WTC11 (cell line): Measurements from ENCODE around the gene MDH1. TPM values are rescaled to one million over a fixed set of nuclear protein-coding genes. Genes with fewer than 3 reads are reported as not detected.

ENCODE experiments used
- ATAC-seq: fragments of 200-7000 bp; cut with Tn5 transposase; 2 replicates; pipeline ENCODE4 v1.10.0; 2021; ENCODE audit warnings: mild to moderate bottlenecking, moderate library complexity
- CTCF ChIA-PET: fragments of 300-600 bp; sonication (Branson Sonifier 250); formaldehyde crosslinking; loops from one replicate; lab custom pipeline; 2021; ENCODE audit warnings: antibody characterized with exemption; lab: Charles Lee
- POLR2A ChIA-PET: fragments of 350-600 bp; sonication (Branson Sonifier 250); formaldehyde crosslinking; loops from one replicate; lab custom pipeline; 2021; ENCODE audit warnings: antibody characterized with exemption; lab: Charles Lee
- DNase-seq: peaks from one replicate; pipeline ENCODE4 v3.0.0; 2021; ENCODE audit warnings: low spot score
- H3K27ac Mint-ChIP-seq: 2 replicates; pipeline ENCODE4 v1.8.0; 2021; ENCODE audit warnings: mixed read lengths
- H3K27me3 Mint-ChIP-seq: 2 replicates; pipeline ENCODE4 v1.8.0; 2021; ENCODE audit warnings: low read depth, mild to moderate bottlenecking, moderate library complexity, mixed read lengths
- H3K36me3 Mint-ChIP-seq: 2 replicates; pipeline ENCODE4 v1.8.0; 2021; ENCODE audit warnings: mixed read lengths
- H3K4me1 Mint-ChIP-seq: 2 replicates; pipeline ENCODE4 v1.8.0; 2022; ENCODE audit warnings: mixed read lengths
- H3K4me3 Mint-ChIP-seq: 2 replicates; pipeline ENCODE4 v1.8.0; 2021; ENCODE audit warnings: mild to moderate bottlenecking, moderate library complexity, mixed read lengths
- H3K9me3 Mint-ChIP-seq: 2 replicates; pipeline ENCODE4 v1.8.0; 2021; ENCODE audit warnings: mixed read lengths
- ATF1 ChIP-seq: sonication (generic); formaldehyde crosslinking; IDR thresholded peaks from 2 replicates; pipeline ENCODE4 v1.8.1; 2023; ENCODE audit warnings: mild to moderate bottlenecking, moderate library complexity, missing genetic modification reagents
- CDX4 ChIP-seq: fragments of 250-450 bp; sonication (Bioruptor Pico); IDR thresholded peaks from 2 replicates; pipeline ENCODE4 v1.9.0; 2021; ENCODE audit warnings: moderate library complexity, mild to moderate bottlenecking, inconsistent platforms, borderline replicate concordance
- CREM ChIP-seq: sonication (generic); formaldehyde crosslinking; IDR thresholded peaks from 2 replicates; pipeline ENCODE4 v1.8.1; 2022; ENCODE audit warnings: mild to moderate bottlenecking, missing genetic modification reagents, moderate library complexity
- CTCF ChIP-seq: fragments of 200-600 bp; IDR thresholded peaks from 2 replicates; pipeline ENCODE4 v1.8.0; 2022; ENCODE audit warnings: antibody characterized with exemption
- ERG ChIP-seq: fragments of 250-450 bp; sonication (Bioruptor Pico); IDR thresholded peaks from 2 replicates; pipeline ENCODE4 v1.8.0; 2021; ENCODE audit warnings: mild to moderate bottlenecking
- FOXP4 ChIP-seq: sonication (generic); formaldehyde crosslinking; IDR thresholded peaks from 2 replicates; pipeline ENCODE4 v1.8.0; 2022; ENCODE audit warnings: mild to moderate bottlenecking, missing genetic modification reagents
- GRHL2 ChIP-seq: fragments of 250-450 bp; sonication (Bioruptor Pico); IDR thresholded peaks from 2 replicates; pipeline ENCODE4 v1.8.0; 2022; ENCODE audit warnings: mild to moderate bottlenecking, moderate library complexity; ENCODE audit not compliant: insufficient replicate concordance, severe bottlenecking
- HMGA2 ChIP-seq: fragments of 250-450 bp; sonication (Bioruptor Pico); IDR thresholded peaks from 2 replicates; pipeline ENCODE4 v1.4.0; 2021; ENCODE audit warnings: mild to moderate bottlenecking, moderate library complexity
- IRF2 ChIP-seq: sonication (generic); formaldehyde crosslinking; IDR thresholded peaks from 2 replicates; pipeline ENCODE4 v1.8.0; 2022; ENCODE audit warnings: low read depth, missing genetic modification reagents, borderline replicate concordance
- NFE2L1 ChIP-seq: sonication (generic); formaldehyde crosslinking; IDR thresholded peaks from 2 replicates; pipeline ENCODE4 v1.8.1; 2023; ENCODE audit warnings: missing genetic modification reagents
- PRRX2 ChIP-seq: fragments of 250-450 bp; sonication (Bioruptor Pico); IDR thresholded peaks from 2 replicates; pipeline ENCODE4 v1.8.0; 2021; ENCODE audit warnings: mild to moderate bottlenecking
- SMAD4 ChIP-seq: sonication (generic); formaldehyde crosslinking; IDR thresholded peaks from 2 replicates; pipeline ENCODE4 v1.8.0; 2022; ENCODE audit warnings: mild to moderate bottlenecking, missing genetic modification reagents
- TCF7 ChIP-seq: sonication (generic); formaldehyde crosslinking; IDR thresholded peaks from 2 replicates; pipeline ENCODE4 v1.8.0; 2022; ENCODE audit warnings: mild to moderate bottlenecking, low read depth, missing genetic modification reagents, moderate library complexity
- TEAD1 ChIP-seq: sonication (generic); formaldehyde crosslinking; IDR thresholded peaks from 2 replicates; pipeline ENCODE4 v1.8.0; 2022; ENCODE audit warnings: mild to moderate bottlenecking, missing genetic modification reagents
- ZMAT4 ChIP-seq: fragments of 250-450 bp; sonication (Bioruptor Pico); IDR thresholded peaks from 2 replicates; pipeline ENCODE4 v1.9.0; 2021; ENCODE audit warnings: mild to moderate bottlenecking
- ZNF138 ChIP-seq: sonication (generic); formaldehyde crosslinking; conservative IDR thresholded peaks from 2 replicates; pipeline ENCODE4 v1.8.1; 2022; ENCODE audit warnings: mild to moderate bottlenecking, moderate library complexity, missing genetic modification reagents
- ZNF396 ChIP-seq: fragments of 250-450 bp; sonication (Bioruptor Pico); IDR thresholded peaks from 2 replicates; pipeline ENCODE4 v1.8.0; 2021; ENCODE audit warnings: mild to moderate bottlenecking, moderate library complexity, borderline replicate concordance
- ZNF416 ChIP-seq: fragments of 250-450 bp; sonication (Bioruptor Pico); IDR thresholded peaks from 2 replicates; pipeline ENCODE4 v1.9.0; 2021; ENCODE audit warnings: mild to moderate bottlenecking, inconsistent platforms
- ZNF671 ChIP-seq: fragments of 250-450 bp; sonication (Bioruptor Pico); IDR thresholded peaks from 2 replicates; pipeline ENCODE4 v1.8.0; 2021; ENCODE audit warnings: mild to moderate bottlenecking
- ZSCAN18 ChIP-seq: fragments of 250-450 bp; sonication (Bioruptor Pico); IDR thresholded peaks from 2 replicates; pipeline ENCODE4 v2.1.2; 2022; ENCODE audit warnings: mild to moderate bottlenecking, moderate library complexity
- total RNA-seq: library from RNA; stranded (reverse); gene quantifications from 3 replicates; pipeline ENCODE4 v1.2.3, GENCODE V29; 2021
- TF ChIP-seq, protein P1 (sequence below): sonication (generic); formaldehyde crosslinking; IDR thresholded peaks from 2 replicates; pipeline ENCODE4 v1.8.0; 2022; ENCODE audit warnings: mild to moderate bottlenecking, missing genetic modification reagents

MDH1 gene
- total RNA-seq, 1 experiment from 2014 or later, result 259 TPM

DNA sequence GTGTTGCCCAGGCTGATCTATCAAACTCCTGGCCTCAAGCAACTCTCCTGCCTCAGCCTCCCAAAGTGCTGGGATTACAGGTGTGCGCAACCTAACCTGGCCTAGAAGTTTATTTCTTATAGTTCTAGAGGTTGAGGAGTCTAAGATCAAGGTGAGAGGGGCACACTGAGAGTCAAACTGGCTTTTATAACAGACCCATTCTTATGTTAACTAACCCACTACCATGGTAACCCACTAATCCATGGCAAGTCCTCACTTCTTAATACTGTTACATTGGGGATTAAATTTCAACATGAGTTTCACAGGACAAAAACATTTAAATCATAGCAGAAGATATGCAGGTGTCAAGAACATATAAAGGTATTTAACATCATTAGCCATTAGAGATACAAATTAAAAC lies 50.6 kb downstream of the MDH1 start:
- TF ChIP-seq, protein P1, sequence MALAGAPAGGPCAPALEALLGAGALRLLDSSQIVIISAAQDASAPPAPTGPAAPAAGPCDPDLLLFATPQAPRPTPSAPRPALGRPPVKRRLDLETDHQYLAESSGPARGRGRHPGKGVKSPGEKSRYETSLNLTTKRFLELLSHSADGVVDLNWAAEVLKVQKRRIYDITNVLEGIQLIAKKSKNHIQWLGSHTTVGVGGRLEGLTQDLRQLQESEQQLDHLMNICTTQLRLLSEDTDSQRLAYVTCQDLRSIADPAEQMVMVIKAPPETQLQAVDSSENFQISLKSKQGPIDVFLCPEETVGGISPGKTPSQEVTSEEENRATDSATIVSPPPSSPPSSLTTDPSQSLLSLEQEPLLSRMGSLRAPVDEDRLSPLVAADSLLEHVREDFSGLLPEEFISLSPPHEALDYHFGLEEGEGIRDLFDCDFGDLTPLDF (CRISPR knock-in tag), result no peak
- TF ChIP-seq PRRX2 (no peak), NFE2L1 (CRISPR knock-in tag) (no peak), ZNF138 (CRISPR knock-in tag) (no peak)
- no peak for DNase-seq
- ChIA-PET CTCF (no interaction called here), POLR2A (no interaction called here)
- Mint-ChIP-seq H3K27ac (peak overlapping the region; percentile 25; the same call in 1 of the 2 replicates), H3K36me3 (peaks cover 9% of the 10 kb centered on the region; the same call in 1 of the 2 replicates), H3K27me3 (no peaks in the 10 kb centered on the region), H3K4me3 (no peak overlapping the region), H3K4me1 (peaks cover 13% of the 10 kb centered on the region), H3K9me3 (peaks cover 29% of the 10 kb centered on the region)
- peak; percentile 97 for ATAC-seq

DNA sequence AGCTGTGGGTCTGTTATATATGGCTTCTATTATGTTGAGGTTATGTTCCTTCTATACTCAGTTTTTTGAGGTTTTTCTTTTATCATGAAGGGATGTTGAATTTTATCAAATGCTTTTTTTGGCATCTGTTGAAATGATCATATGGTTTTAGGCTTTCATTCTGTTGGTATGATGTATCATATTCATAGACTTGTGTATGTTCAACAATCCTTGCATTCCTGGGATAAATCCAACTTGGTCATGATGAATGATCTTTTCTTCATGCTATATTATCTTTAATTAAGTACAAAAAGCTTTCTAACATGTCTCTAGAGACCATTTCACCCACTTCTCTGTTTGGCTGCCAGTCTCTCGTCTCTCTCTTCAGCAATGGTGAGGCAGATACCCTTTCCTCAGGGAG lies 54.2 kb downstream of the MDH1 start:
- CTCF ChIA-PET, result no interaction called here

More for the DNA sequence above, 54.2 kb downstream of the MDH1 start:
- H3K27ac Mint-ChIP-seq, result no peak overlapping the region
- H3K4me3 Mint-ChIP-seq, result no peak overlapping the region
- POLR2A ChIA-PET, result no interaction called here
- TF ChIP-seq HMGA2 (CRISPR knock-in tag) (no peak), ZNF416 (CRISPR knock-in tag) (no peak), CTCF (no peak), TEAD1 (CRISPR knock-in tag) (no peak), ZMAT4 (CRISPR knock-in tag) (no peak), GRHL2 (CRISPR knock-in tag) (no peak), CDX4 (CRISPR knock-in tag) (no peak), CREM (CRISPR knock-in tag) (no peak), SMAD4 (CRISPR knock-in tag) (no peak), IRF2 (CRISPR knock-in tag) (no peak), ATF1 (CRISPR knock-in tag) (no peak), ERG (no peak), TCF7 (CRISPR knock-in tag) (no peak), ZSCAN18 (no peak), ZNF396 (no peak), FOXP4 (CRISPR knock-in tag) (no peak), ZNF671 (CRISPR knock-in tag) (no peak)
- TF ChIP-seq, protein P1 (CRISPR knock-in tag), result no peak
- ATAC-seq (no peak), DNase-seq (no peak)
- peaks cover 6% of the 10 kb centered on the region for H3K9me3 Mint-ChIP-seq
- no peaks in the 10 kb centered on the region for H3K36me3 Mint-ChIP-seq
- peaks cover 24% of the 10 kb centered on the region for H3K4me1 Mint-ChIP-seq
- no peaks in the 10 kb centered on the region for H3K27me3 Mint-ChIP-seq
